Thoracic aorta (tissue), 2 donors: ENCODE data around the gene DSP. TPM values are rescaled to one million over a fixed set of nuclear protein-coding genes. Genes with fewer than 3 reads are reported as not detected.

ENCODE experiments used
- ATAC-seq: fragments of 150-250 bp; one replicate; pipeline ENCODE4 v1.8.0; 2017; ENCODE audit warnings: low read depth; ENCODE audit not compliant: insufficient number of reproducible peaks, low FRiP score
- DNase-seq: peaks from one replicate; pipeline ENCODE4 v3.0.0-alpha.2; 2020; ENCODE audit warnings: low spot score
- H3K27ac ChIP-seq, 2 donors: fragments of 200-600 bp; sonication (generic); 1 replicate in 1 of 2; 2 replicates in 1 of 2; pipeline ENCODE4 v1.5.1; 2016; ENCODE audit warnings: mild to moderate bottlenecking in 2 of 2, moderate library complexity in 2 of 2
- H3K27me3 ChIP-seq: fragments of 200-600 bp; sonication (generic); replicated peaks from 2 replicates; pipeline ENCODE4 v1.6.0; 2016; ENCODE audit warnings: mild to moderate bottlenecking; ENCODE audit not compliant: insufficient read depth
- H3K36me3 ChIP-seq: fragments of 200-600 bp; sonication (generic); one replicate; pipeline ENCODE4 v1.5.1; 2016
- H3K4me1 ChIP-seq, 2 donors: fragments of 200-600 bp; sonication (generic); 1 replicate in 1 of 2; 2 replicates in 1 of 2; pipeline versions ENCODE4 v1.5.1 to v1.6.0; 2016; ENCODE audit warnings: low read depth in 2 of 2, mild to moderate bottlenecking in 1 of 2; ENCODE audit not compliant: control insufficient read depth in 1 of 2
- H3K4me3 ChIP-seq: fragments of 200-600 bp; sonication (generic); 2 replicates; pipeline ENCODE4 v1.5.1; 2016; ENCODE audit warnings: mild to moderate bottlenecking
- H3K9me3 ChIP-seq: fragments of 200-600 bp; sonication (generic); 2 replicates; pipeline ENCODE4 v1.5.1; 2016
- total RNA-seq, 2 donors: library from RNA; depleted of rRNA; stranded (reverse); fragments of >200 nt; gene quantifications; one replicate each; pipeline versions ENCODE4 v1.1.0 to v1.2.3, GENCODE V29; 2016
- TF ChIP-seq, protein P1 (sequence below): fragments of 200-600 bp; sonication (generic); IDR thresholded peaks from one replicate; pipeline ENCODE4 v1.5.1; 2019; ENCODE audit warnings: antibody characterized with exemption

The DSP gene
- total RNA-seq, 2 donors from 2014 or later: 5.4 to 6.7 TPM

DNA sequence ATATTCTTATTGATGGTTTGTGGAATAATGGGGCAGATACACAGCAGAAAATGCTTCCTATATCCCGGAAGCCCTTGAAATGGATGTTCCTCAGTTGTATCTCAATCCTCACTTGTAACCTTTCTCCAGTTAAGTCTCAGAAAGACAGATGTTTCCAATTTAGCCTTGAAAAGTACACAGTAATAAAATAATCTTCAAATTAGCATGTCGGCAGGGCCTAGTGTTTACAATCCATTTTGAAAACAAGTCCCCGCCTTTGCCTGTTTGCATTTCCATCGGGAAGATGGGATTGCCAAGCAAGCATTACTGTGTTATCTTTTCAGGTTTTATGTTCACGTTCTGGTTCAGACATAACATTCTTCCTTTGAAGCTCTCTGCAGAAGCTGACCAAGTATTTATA, 90.0 kb downstream of the DSP start:
- Histone ChIP-seq H3K9me3 (no peaks in the 10 kb centered on the region), H3K27ac (no peak overlapping the region), H3K4me1 (no peaks in the 10 kb centered on the region), H3K36me3 (no peaks in the 10 kb centered on the region), H3K4me3 (no peak overlapping the region), H3K27me3 (no peaks in the 10 kb centered on the region)
- TF ChIP-seq, protein P1, sequence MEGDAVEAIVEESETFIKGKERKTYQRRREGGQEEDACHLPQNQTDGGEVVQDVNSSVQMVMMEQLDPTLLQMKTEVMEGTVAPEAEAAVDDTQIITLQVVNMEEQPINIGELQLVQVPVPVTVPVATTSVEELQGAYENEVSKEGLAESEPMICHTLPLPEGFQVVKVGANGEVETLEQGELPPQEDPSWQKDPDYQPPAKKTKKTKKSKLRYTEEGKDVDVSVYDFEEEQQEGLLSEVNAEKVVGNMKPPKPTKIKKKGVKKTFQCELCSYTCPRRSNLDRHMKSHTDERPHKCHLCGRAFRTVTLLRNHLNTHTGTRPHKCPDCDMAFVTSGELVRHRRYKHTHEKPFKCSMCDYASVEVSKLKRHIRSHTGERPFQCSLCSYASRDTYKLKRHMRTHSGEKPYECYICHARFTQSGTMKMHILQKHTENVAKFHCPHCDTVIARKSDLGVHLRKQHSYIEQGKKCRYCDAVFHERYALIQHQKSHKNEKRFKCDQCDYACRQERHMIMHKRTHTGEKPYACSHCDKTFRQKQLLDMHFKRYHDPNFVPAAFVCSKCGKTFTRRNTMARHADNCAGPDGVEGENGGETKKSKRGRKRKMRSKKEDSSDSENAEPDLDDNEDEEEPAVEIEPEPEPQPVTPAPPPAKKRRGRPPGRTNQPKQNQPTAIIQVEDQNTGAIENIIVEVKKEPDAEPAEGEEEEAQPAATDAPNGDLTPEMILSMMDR: no peak
- ATAC-seq (no peak), DNase-seq (no peak)

DNA sequence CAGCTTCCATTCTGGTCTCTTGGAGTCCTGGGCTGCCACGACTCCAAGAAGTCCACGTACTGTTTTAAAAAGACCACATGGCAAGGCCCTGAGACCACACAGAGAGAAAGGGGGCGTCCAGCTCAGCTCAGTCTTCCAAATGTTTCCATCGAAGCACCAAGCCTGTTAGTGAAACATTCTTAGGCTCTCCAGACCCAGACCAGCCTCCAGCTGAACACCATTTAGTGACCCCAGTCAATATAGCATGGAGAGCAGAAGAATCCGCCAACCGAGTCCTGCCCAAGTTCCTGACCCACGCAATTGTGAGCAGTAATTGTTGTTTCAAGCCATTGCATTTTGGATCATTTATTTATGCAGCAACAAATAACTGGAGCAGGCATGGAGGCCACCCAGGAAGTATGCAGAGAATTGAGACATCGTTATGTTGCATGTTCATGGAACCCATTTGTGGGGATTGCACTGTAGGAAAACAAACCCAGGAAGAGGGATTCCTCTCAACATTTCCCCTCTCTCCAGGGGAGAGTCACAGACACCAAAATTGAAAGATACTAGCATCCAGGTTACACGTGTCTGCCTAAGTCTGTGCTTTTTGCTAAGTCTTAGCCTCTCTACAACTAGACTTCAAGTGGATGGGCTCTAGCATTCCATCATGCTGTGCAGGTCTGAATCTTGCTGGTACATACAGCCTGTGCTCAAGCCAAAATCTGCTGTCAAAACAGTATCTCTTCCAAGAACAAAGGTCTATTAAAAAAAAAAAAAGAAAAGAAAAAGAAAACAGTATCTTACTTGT, 91.2 kb downstream of the DSP start:
- Histone ChIP-seq H3K9me3 (no peaks in the 10 kb centered on the region), H3K27ac (no peak overlapping the region)
- ATAC-seq: no peak

DNA sequence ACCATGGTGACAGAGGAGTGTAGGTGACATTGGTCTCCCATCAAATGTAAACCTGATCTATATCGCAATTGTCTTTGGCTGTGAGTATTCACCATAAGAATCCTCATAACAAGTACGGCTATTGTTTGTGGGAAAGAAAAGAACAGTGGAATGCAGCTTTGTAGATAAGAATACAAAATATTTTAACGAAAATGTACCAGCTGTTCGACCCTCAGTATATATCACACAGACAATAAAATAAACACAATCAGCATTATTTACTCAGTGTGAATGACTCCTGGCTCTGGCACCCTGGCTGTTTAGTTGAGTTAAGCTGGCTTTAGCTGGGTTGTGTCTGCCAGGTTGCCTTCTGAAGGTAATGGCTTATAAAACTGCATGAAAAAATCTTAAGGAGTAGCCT, 91.9 kb downstream of the DSP start:
- Histone ChIP-seq H3K4me1 (no peaks in the 10 kb centered on the region), H3K27ac (no peak overlapping the region), H3K36me3 (no peaks in the 10 kb centered on the region), H3K27me3 (no peaks in the 10 kb centered on the region), H3K9me3 (no peaks in the 10 kb centered on the region), H3K4me3 (no peak overlapping the region)
- ATAC-seq: no peak
- no peak for DNase-seq
- TF ChIP-seq, protein P1: no peak

More for the DNA sequence above, 91.2 kb downstream of the DSP start:
- Histone ChIP-seq H3K27me3 (no peaks in the 10 kb centered on the region), H3K4me1 (no peaks in the 10 kb centered on the region), H3K4me3 (no peak overlapping the region), H3K36me3 (no peaks in the 10 kb centered on the region)
- DNase-seq: no peak
- TF ChIP-seq, protein P1: no peak

GRCh38 chr6:7636151-7636550, 94.7 kb downstream of the DSP start:
- Histone ChIP-seq H3K27ac (no peak overlapping the region), H3K36me3 (no peaks in the 10 kb centered on the region), H3K4me3 (no peak overlapping the region), H3K27me3 (no peaks in the 10 kb centered on the region), H3K4me1 (no peaks in the 10 kb centered on the region), H3K9me3 (no peaks in the 10 kb centered on the region)
- no peak for DNase-seq
- TF ChIP-seq, protein P1: no peak
- no peak for ATAC-seq

Other genes starting within 250 kb of the DSP start
- gene SSR1, start 228.5 kb upstream of the DSP start, total RNA-seq: 10 to 100 TPM; 56.6 to 59.4 TPM
- not detected for gene CAGE1, start 151.9 kb upstream of the DSP start, total RNA-seq
- gene RIOK1, start 151.9 kb upstream of the DSP start, total RNA-seq: 10 to 100 TPM; 12.6 to 25.5 TPM
- 10 to 100 TPM in 1 of 2 donors, 1 to 10 TPM in 1; 6.4 to 18.4 TPM for gene SNRNP48, start 48.5 kb downstream of the DSP start, total RNA-seq
- 1 to 10 TPM; 4.7 TPM for gene BMP6, start 184.4 kb downstream of the DSP start, total RNA-seq